GM10847 (cell line): ENCODE measurements around the gene TPGS1.

ENCODE experiments used
- POLR2A ChIP-seq: IDR thresholded peaks from 2 replicates; pipeline ENCODE4 v1.6.1; 2011; ENCODE audit not compliant: insufficient read length; ENCODE audit errors: extremely low read depth

Gene TPGS1

GRCh38 chr19:548886-549830 is 41.9 kb downstream of the TPGS1 start:
- TF ChIP-seq POLR2A, result no peak

DNA sequence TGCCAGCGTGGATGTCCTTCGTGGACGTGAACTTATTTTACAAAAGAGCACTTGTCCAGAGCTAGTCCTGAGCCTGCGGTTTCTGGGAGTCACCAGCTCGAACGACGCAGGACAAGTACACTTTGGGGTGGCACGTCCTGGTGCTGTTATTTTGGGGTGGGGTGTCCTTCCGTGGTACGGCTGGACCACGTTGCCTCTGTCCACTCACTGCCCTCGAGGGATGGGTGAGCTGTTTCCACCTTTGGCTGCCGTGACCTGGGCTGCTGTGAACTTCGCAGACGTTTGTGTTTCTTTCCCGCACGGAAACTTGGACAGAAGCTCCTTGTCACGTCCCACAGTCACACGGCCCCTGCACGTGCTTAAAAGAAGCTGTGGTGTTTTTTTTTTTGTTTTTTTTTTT is 47.5 kb downstream of the TPGS1 start:
- no peak for TF ChIP-seq POLR2A

DNA sequence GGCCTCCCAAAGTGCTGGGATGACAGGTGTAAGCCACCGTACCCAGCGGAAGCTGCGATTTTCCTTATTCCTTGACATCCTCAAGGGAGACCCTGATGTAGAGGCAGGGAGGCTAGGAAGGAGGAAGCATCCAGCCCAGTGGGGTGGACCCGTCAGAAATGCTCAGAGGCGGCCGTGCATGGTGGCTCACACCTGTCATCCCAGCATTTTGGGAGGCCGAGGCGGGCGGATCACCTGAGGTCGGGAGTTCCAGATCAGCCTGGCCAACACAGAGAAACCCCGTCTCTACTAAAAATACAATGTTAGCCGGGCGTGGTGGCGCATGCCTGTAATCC is 48.1 kb downstream of the TPGS1 start:
- no peak for TF ChIP-seq POLR2A

- TF ChIP-seq POLR2A, result no peak
These were observed 49.5 kb downstream of the TPGS1 start for GRCh38 chr19:556611-557382.

GRCh38 chr19:558770-559439 is 51.6 kb downstream of the TPGS1 start:
- TF ChIP-seq POLR2A, result no peak

GRCh38 chr19:560121-560520 is 52.8 kb downstream of the TPGS1 start:
- TF ChIP-seq POLR2A, result no peak

- no peak for TF ChIP-seq POLR2A
These were observed 59.1 kb downstream of the TPGS1 start for GRCh38 chr19:566403-566802.

- no peak for TF ChIP-seq POLR2A
These were observed 59.5 kb downstream of the TPGS1 start for GRCh38 chr19:566844-567243.

DNA sequence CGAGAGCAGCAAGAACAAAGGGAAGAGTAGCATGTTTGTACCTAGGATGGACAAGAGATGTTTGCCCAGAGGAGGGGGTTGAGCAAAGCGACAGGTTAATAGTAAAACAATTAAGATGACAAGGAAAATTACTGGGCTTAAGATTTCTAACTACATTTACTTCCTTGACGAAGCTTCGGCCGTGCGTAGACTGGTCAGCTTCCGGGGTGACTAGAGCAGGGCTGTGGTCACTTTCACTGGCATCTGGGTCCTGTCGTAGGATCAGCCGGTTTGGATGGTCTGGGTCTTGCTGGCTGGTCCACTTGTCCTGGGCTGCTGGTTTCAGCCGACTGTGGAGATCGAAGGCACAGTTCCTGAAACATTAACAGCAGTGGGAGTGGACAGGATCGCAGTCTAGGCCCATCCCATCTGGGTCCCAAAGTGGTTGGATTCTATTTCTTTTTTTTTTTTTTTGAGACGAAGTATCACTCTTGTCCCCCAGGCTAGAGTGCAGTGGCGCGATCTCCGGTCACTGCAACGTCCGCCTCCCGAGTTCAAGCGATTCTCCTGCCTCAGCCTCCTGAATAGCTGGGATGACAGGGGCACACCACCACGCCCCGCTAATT is 60.1 kb downstream of the TPGS1 start:
- no peak for TF ChIP-seq POLR2A
